CD8-positive, alpha-beta memory T cell (primary cell): ENCODE results near the gene ELF5. TPM values are rescaled to one million over a fixed set of nuclear protein-coding genes. Genes with fewer than 3 reads are reported as not detected.

Experiments
- CTCF ChIA-PET: fragments of 350-600 bp; sonication (Branson Sonifier 250); formaldehyde crosslinking; loops from one replicate; lab custom pipeline; 2021; ENCODE audit warnings: antibody characterized with exemption; lab: Charles Lee
- POLR2A ChIA-PET: fragments of 350-600 bp; sonication (Branson Sonifier 250); formaldehyde crosslinking; loops from one replicate; lab custom pipeline; 2021; ENCODE audit warnings: antibody characterized with exemption; lab: Charles Lee
- DNase-seq, 5 donors: peaks; one replicate each; pipeline versions ENCODE4 v3.0.0 to v3.0.0-alpha.2; 2020 to 2022; ENCODE audit warnings: mixed read lengths in 1 of 5
- H3K27ac ChIP-seq: one replicate; pipeline ENCODE4 v1.7.0; 2013; ENCODE audit warnings: low read depth, mild to moderate bottlenecking, low read length, moderate library complexity
- H3K27me3 ChIP-seq: 2 replicates; pipeline ENCODE4 v1.7.0; 2013; ENCODE audit warnings: low read length, mild to moderate bottlenecking; ENCODE audit not compliant: insufficient read depth, poor library complexity, severe bottlenecking
- H3K36me3 ChIP-seq: 2 replicates; pipeline ENCODE4 v1.7.0; 2013; ENCODE audit warnings: mild to moderate bottlenecking, low read length, moderate library complexity; ENCODE audit not compliant: insufficient read depth
- H3K4me1 ChIP-seq: 2 replicates; pipeline ENCODE4 v1.7.0; 2013; ENCODE audit warnings: mild to moderate bottlenecking, low read length, moderate library complexity; ENCODE audit not compliant: insufficient read depth
- H3K4me3 ChIP-seq: 2 replicates; pipeline ENCODE4 v1.7.0; 2013; ENCODE audit warnings: mild to moderate bottlenecking, low read length
- H3K9me3 ChIP-seq: 2 replicates; pipeline ENCODE4 v1.7.0; 2013; ENCODE audit warnings: mild to moderate bottlenecking, low read length
- H3K27ac Mint-ChIP-seq, 8 donors: one replicate each; pipeline ENCODE4 v1.8.0; 2020 to 2021; ENCODE audit warnings: mixed read lengths in 8 of 8, mild to moderate bottlenecking in 6 of 8, inconsistent platforms in 3 of 8, moderate library complexity in 3 of 8
- H3K27me3 Mint-ChIP-seq, 2 donors: one replicate each; pipeline ENCODE4 v1.8.0; 2020 to 2021; ENCODE audit warnings: mixed read lengths in 2 of 2, mild to moderate bottlenecking in 1 of 2, moderate library complexity in 1 of 2
- H3K36me3 Mint-ChIP-seq, 3 donors: one replicate each; pipeline ENCODE4 v1.8.0; 2020 to 2021; ENCODE audit warnings: mixed read lengths in 3 of 3, inconsistent platforms in 1 of 3, mild to moderate bottlenecking in 1 of 3
- H3K4me1 Mint-ChIP-seq, 3 donors: one replicate each; pipeline ENCODE4 v1.8.0; 2020 to 2021; ENCODE audit warnings: mixed read lengths in 3 of 3, inconsistent platforms in 1 of 3, mild to moderate bottlenecking in 1 of 3
- H3K4me3 Mint-ChIP-seq, 7 donors: one replicate each; pipeline ENCODE4 v1.8.0; 2020 to 2021; ENCODE audit warnings: mixed read lengths in 7 of 7, mild to moderate bottlenecking in 6 of 7, moderate library complexity in 4 of 7, inconsistent platforms in 2 of 7
- H3K9me3 Mint-ChIP-seq, 5 donors: one replicate each; pipeline ENCODE4 v1.8.0; 2020 to 2022; ENCODE audit warnings: mixed read lengths in 5 of 5, mild to moderate bottlenecking in 3 of 5, moderate library complexity in 2 of 5, inconsistent platforms in 1 of 5
- polyA plus RNA-seq: library from polyadenylated mRNA; unstranded; fragments of 300-500 nt; fragmentation: Illumina TruSeq; gene quantifications from one replicate; pipeline ENCODE4 v1.2.3, GENCODE V29; 2021
- total RNA-seq, 2 experiments: library from RNA; stranded (reverse); gene quantifications; one replicate each; pipeline ENCODE4 v1.2.3, GENCODE V29; 2021

ELF5 gene
- total and polyA plus RNA-seq, 3 experiments from 2014 or later, result not detected

- no peak overlapping the region for H3K4me3 Mint-ChIP-seq
- ChIA-PET POLR2A (no interaction called here), CTCF (no interaction called here)
- no peak overlapping the region for H3K4me3 ChIP-seq
- H3K36me3 ChIP-seq, result no peaks in the 10 kb centered on the region
- H3K27ac ChIP-seq, result no peak overlapping the region
- no peak for DNase-seq
- H3K4me1 Mint-ChIP-seq, result peaks cover 0 to 7% (median 4%) of the 10 kb centered on the region in 3 donors
- no peaks in the 10 kb centered on the region for H3K27me3 ChIP-seq
- no peaks in the 10 kb centered on the region for H3K9me3 ChIP-seq
- no peak overlapping the region for H3K27ac Mint-ChIP-seq
- H3K36me3 Mint-ChIP-seq, result peaks cover 0 to 1% (median 0%) of the 10 kb centered on the region in 3 donors
- no peaks in the 10 kb centered on the region for H3K9me3 Mint-ChIP-seq
- H3K27me3 Mint-ChIP-seq, result peaks cover 0 to 3% of the 10 kb centered on the region in 2 donors
- peaks cover 2% of the 10 kb centered on the region for H3K4me1 ChIP-seq
Measured at GRCh38 chr11:34432822-34433221, 80.8 kb downstream of the ELF5 start.

GRCh38 chr11:34431979-34432378 is 81.6 kb downstream of the ELF5 start:
- no peak overlapping the region for H3K4me3 Mint-ChIP-seq
- Histone ChIP-seq H3K4me1 (no peaks in the 10 kb centered on the region), H3K4me3 (no peak overlapping the region), H3K27me3 (no peaks in the 10 kb centered on the region), H3K27ac (no peak overlapping the region), H3K9me3 (no peaks in the 10 kb centered on the region), H3K36me3 (no peaks in the 10 kb centered on the region)
- H3K27me3 Mint-ChIP-seq, result peaks cover 0 to 6% of the 10 kb centered on the region in 2 donors
- peaks cover 0 to 1% (median 0%) of the 10 kb centered on the region in 3 donors for H3K36me3 Mint-ChIP-seq
- no peaks in the 10 kb centered on the region for H3K9me3 Mint-ChIP-seq
- CTCF ChIA-PET, result interaction anchor here (2.0 kb wide), 1 partner anchor 258 kb away, joined by 4 read pairs; no protein-coding TSS in a partner anchor
- H3K4me1 Mint-ChIP-seq, result peaks cover 0 to 3% (median 2%) of the 10 kb centered on the region in 3 donors
- H3K27ac Mint-ChIP-seq, result no peak overlapping the region
- no peak for DNase-seq
- POLR2A ChIA-PET, result no interaction called here

Other genes starting within 250 kb of the ELF5 start
- 1 to 10 TPM; 5.4 to 5.5 TPM for gene ABTB2, start 155.8 kb downstream of the ELF5 start, total RNA-seq
- 0.05 TPM for gene ABTB2, start 155.8 kb downstream of the ELF5 start, polyA plus RNA-seq
- 10 to 100 TPM; 21.8 to 23.4 TPM for gene CAT, start 74.9 kb downstream of the ELF5 start, total RNA-seq
- gene CAT, start 74.9 kb downstream of the ELF5 start, polyA plus RNA-seq, result 80.4 TPM
- gene EHF, start 107.3 kb upstream of the ELF5 start, total RNA-seq, result under 1 TPM; 0.20 to 0.58 TPM
- not detected for gene EHF, start 107.3 kb upstream of the ELF5 start, polyA plus RNA-seq